B cell (primary cell): ENCODE measurements around the gene PNPLA2. TPM values are rescaled to one million over a fixed set of nuclear protein-coding genes. Genes with fewer than 3 reads are reported as not detected.

Experiments used
- ATAC-seq: fragments of 200-7000 bp; cut with Tn5 transposase; one replicate; pipeline ENCODE4 v1.10.0; 2021; ENCODE audit warnings: low read depth, mild to moderate bottlenecking, moderate number of reproducible peaks, moderate library complexity
- CTCF ChIA-PET: fragments of 350-600 bp; sonication (Branson Sonifier 250); formaldehyde crosslinking; loops from one replicate; lab custom pipeline; 2021; ENCODE audit warnings: antibody characterized with exemption, inconsistent platforms; lab: Charles Lee
- POLR2A ChIA-PET: fragments of 350-600 bp; sonication (Branson Sonifier 250); formaldehyde crosslinking; loops from one replicate; lab custom pipeline; 2021; ENCODE audit warnings: antibody characterized with exemption; lab: Charles Lee
- DNase-seq: peaks from one replicate; pipeline ENCODE4 v3.0.0; 2013
- H2AFZ ChIP-seq: 2 replicates; pipeline ENCODE4 v1.6.1; 2012; ENCODE audit warnings: mild to moderate bottlenecking, low read depth, low read length; ENCODE audit not compliant: insufficient read depth, poor library complexity, severe bottlenecking
- H3K27ac ChIP-seq, 2 donors: 1 replicate in 1 of 2; 2 replicates in 1 of 2; pipeline ENCODE4 v1.5.1; 2012 to 2013; ENCODE audit warnings: low read length in 2 of 2, mild to moderate bottlenecking in 2 of 2, moderate library complexity in 1 of 2
- H3K27me3 ChIP-seq, 4 experiments: fragments of 200-600 bp in 1 of 4; sonication (generic) in 1 of 4; replicated peaks in 1 of 4; 1 replicate in 2 of 4; 2 replicates in 2 of 4; pipeline versions ENCODE4 v1.6.1 to v1.7.0; 2013 to 2016; ENCODE audit warnings: low read length in 3 of 4, mild to moderate bottlenecking in 2 of 4, mixed read lengths in 1 of 4, moderate library complexity in 1 of 4; ENCODE audit not compliant: insufficient read depth in 4 of 4, control insufficient read depth in 3 of 4; ENCODE audit errors: control extremely low read depth in 1 of 4
- H3K36me3 ChIP-seq, 2 experiments: replicated peaks in 1 of 2; 1 replicate in 1 of 2; 2 replicates in 1 of 2; pipeline versions ENCODE4 v1.6.1 to v1.7.1; 2013; ENCODE audit warnings: low read length in 1 of 2; ENCODE audit not compliant: insufficient read depth in 2 of 2, control insufficient read depth in 1 of 2; ENCODE audit errors: control extremely low read depth in 1 of 2, extremely low read depth in 1 of 2
- H3K4me1 ChIP-seq, 2 donors: fragments of 200-600 bp in 1 of 2; sonication (generic) in 1 of 2; 1 replicate in 1 of 2; 2 replicates in 1 of 2; pipeline versions ENCODE4 v1.5.1 to v1.6.1; 2013 to 2017; ENCODE audit warnings: low read length in 2 of 2; ENCODE audit not compliant: control insufficient read depth in 2 of 2, insufficient read depth in 2 of 2
- H3K4me2 ChIP-seq: replicated peaks from 2 replicates; pipeline ENCODE3; 2012; ENCODE audit warnings: mild to moderate bottlenecking, low read depth, low read length; ENCODE audit not compliant: poor library complexity, severe bottlenecking
- H3K4me3 ChIP-seq, 5 experiments: fragments of 200-600 bp in 1 of 5; sonication (generic) in 1 of 5; 1 replicate in 3 of 5; 2 replicates in 2 of 5; pipeline versions ENCODE4 v1.5.1 to v1.7.0; 2011 to 2016; ENCODE audit warnings: low read length in 4 of 5, mild to moderate bottlenecking in 4 of 5, low read depth in 2 of 5, control low read depth in 1 of 5, moderate library complexity in 1 of 5; ENCODE audit not compliant: insufficient read depth in 1 of 5; ENCODE audit errors: control extremely low read depth in 1 of 5, extremely low read depth in 1 of 5
- H3K79me2 ChIP-seq: fragments of 200-600 bp; sonication (generic); one replicate; pipeline ENCODE4 v1.6.0; 2016; ENCODE audit warnings: low read length; ENCODE audit not compliant: control insufficient read depth, insufficient read depth
- H3K9ac ChIP-seq: fragments of 200-600 bp; sonication (generic); 2 replicates; pipeline ENCODE4 v1.6.1; 2017; ENCODE audit warnings: mild to moderate bottlenecking, low read length, moderate library complexity
- H3K9me3 ChIP-seq, 3 donors: one replicate each; pipeline versions ENCODE4 v1.6.1 to v1.7.1; 2013; ENCODE audit warnings: low read length in 2 of 3; ENCODE audit not compliant: control insufficient read depth in 2 of 3, insufficient read depth in 1 of 3; ENCODE audit errors: control extremely low read depth in 1 of 3
- H4K20me1 ChIP-seq: 2 replicates; pipeline ENCODE4 v1.6.0; 2012; ENCODE audit warnings: mild to moderate bottlenecking, low read length; ENCODE audit not compliant: insufficient read depth, control insufficient read depth, poor library complexity, severe bottlenecking
- H3K27ac Mint-ChIP-seq: one replicate; pipeline ENCODE4 v1.8.0; 2021; ENCODE audit warnings: mixed read lengths
- H3K27me3 Mint-ChIP-seq: one replicate; pipeline ENCODE4 v1.8.0; 2021; ENCODE audit warnings: mixed read lengths
- H3K4me1 Mint-ChIP-seq: one replicate; pipeline ENCODE4 v1.8.0; 2021; ENCODE audit warnings: mixed read lengths
- H3K4me3 Mint-ChIP-seq: one replicate; pipeline ENCODE4 v1.8.0; 2021; ENCODE audit warnings: mixed read lengths
- H3K9me3 Mint-ChIP-seq: one replicate; pipeline ENCODE4 v1.8.0; 2022; ENCODE audit warnings: mixed read lengths; ENCODE audit not compliant: insufficient read depth
- EZH2 ChIP-seq: IDR thresholded peaks from 2 replicates; pipeline ENCODE4 v1.6.1; 2012; ENCODE audit warnings: borderline replicate concordance, low read depth, mild to moderate bottlenecking, moderate library complexity, low read length; ENCODE audit not compliant: insufficient read depth, poor library complexity, severe bottlenecking
- WGBS: methylation state at CpG from one replicate; pipeline ENCODE4 v1.1.5; 2013; ENCODE audit warnings: missing lambda C conversion rate; ENCODE audit not compliant: insufficient coverage; 5-methylcytosine and 5-hydroxymethylcytosine counted together
- intact Hi-C: fragments of 100-400 bp; cut with micrococcal nuclease; formaldehyde crosslinking; loops from one replicate; pipeline ENCODE4 v1.10.0; 2022
- polyA plus RNA-seq: library from polyadenylated mRNA; depleted of rRNA; stranded (reverse); fragments of >200 nt; gene quantifications from 2 replicates; pipeline ENCODE4 v1.2.3, GENCODE V29; 2012
- total RNA-seq, 2 donors: library from RNA; stranded (reverse); fragments of 120-200 nt in 1 of 2; gene quantifications; 1 replicate in 1 of 2; 2 replicates in 1 of 2; pipeline versions ENCODE4 v1.2.3 to v1.2.4, GENCODE V29; 2013 to 2022
- TF ChIP-seq, protein P1 (sequence below): fragments of 200-600 bp; IDR thresholded peaks from one replicate; pipeline ENCODE4 v1.8.0; 2022; ENCODE audit warnings: antibody characterized with exemption, mild to moderate bottlenecking

PNPLA2 gene
- total and polyA plus RNA-seq, 2 donors (not counting 1 experiment from before 2014, with no cell fraction given) = 208 to 276 TPM

DNA sequence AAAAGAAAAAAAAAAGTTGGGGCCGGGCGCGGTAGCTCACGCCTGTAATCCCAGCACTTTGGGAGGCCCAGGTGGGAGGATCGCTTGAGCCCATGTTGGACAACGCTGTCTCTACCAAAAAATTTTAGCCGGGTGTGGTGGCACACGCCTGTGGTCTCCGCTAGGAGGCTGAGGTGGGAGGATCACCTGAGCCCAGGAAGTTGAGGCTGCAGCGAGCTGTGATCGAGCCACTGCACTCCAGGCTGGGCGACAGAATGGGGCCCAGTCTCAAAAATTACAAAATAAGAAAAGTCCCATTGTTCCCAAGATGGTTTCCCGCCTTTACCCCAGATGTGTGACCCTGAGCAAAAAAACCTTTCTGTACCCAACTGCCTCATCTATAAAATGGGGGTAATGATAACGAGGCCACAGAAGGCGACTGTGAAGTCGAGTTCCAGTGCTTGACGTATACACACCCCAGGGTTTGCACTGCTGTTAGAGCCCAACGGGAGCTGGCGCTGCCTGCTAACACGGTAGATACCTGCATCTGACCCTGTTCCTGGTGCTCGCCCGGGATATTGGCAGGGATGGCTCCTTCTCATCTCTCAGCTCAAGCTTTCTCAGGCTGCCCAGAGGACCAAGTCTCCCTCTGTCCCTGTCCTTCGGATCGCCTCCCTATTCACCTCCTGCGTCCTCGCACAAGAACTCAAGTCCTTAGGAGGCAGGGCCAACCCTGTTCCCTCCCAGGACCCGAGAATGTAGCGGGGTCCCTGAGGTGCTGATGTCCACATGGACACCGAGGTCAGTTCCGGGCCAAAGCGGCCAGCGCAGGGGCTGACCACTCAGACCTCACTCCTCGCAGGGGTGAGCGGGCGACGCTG lies 10.1 kb upstream of the PNPLA2 start:
- DNase-seq = no peak
- peaks cover 41% of the 10 kb centered on the region for H4K20me1 ChIP-seq
- POLR2A ChIA-PET = interaction anchor here (0.8 to 2.9 kb wide), 6 partner anchors 11 to 113 kb away, joined by 3 to 32 read pairs (median 8); partner anchors contain the start of genes PNPLA2, POLR2L, SLC25A22 and TMEM80
- peaks cover 45% of the 10 kb centered on the region for H3K4me1 Mint-ChIP-seq
- H3K4me3 ChIP-seq = peak overlapping the region in 4 of 5 experiments; percentile 53 to 95 (median 88)
- peak overlapping the region; percentile 90 for H3K9ac ChIP-seq
- peak overlapping the region; percentile 99 for H3K27ac Mint-ChIP-seq
- no peaks in the 10 kb centered on the region for H3K9me3 Mint-ChIP-seq
- ATAC-seq = no peak
- H3K27ac ChIP-seq = peak overlapping the region; percentile 83 to 94
- no peaks in the 10 kb centered on the region for H3K9me3 ChIP-seq
- H3K79me2 ChIP-seq = peaks cover 38% of the 10 kb centered on the region
- no peaks in the 10 kb centered on the region for H3K27me3 Mint-ChIP-seq
- TF ChIP-seq, protein P1, sequence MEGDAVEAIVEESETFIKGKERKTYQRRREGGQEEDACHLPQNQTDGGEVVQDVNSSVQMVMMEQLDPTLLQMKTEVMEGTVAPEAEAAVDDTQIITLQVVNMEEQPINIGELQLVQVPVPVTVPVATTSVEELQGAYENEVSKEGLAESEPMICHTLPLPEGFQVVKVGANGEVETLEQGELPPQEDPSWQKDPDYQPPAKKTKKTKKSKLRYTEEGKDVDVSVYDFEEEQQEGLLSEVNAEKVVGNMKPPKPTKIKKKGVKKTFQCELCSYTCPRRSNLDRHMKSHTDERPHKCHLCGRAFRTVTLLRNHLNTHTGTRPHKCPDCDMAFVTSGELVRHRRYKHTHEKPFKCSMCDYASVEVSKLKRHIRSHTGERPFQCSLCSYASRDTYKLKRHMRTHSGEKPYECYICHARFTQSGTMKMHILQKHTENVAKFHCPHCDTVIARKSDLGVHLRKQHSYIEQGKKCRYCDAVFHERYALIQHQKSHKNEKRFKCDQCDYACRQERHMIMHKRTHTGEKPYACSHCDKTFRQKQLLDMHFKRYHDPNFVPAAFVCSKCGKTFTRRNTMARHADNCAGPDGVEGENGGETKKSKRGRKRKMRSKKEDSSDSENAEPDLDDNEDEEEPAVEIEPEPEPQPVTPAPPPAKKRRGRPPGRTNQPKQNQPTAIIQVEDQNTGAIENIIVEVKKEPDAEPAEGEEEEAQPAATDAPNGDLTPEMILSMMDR = no peak
- TF ChIP-seq EZH2 = no peak
- peak overlapping the region; percentile 96 for H3K4me3 Mint-ChIP-seq
- WGBS = 25% methylated on average over 32 of the region's 36 CpGs
- peak overlapping the region; percentile 93 for H2AFZ ChIP-seq
- H3K4me2 ChIP-seq = peak overlapping the region; percentile 87
- CTCF ChIA-PET = interaction anchor here (1.1 to 2.6 kb wide), 4 partner anchors 10 to 254 kb away, joined by 3 to 14 read pairs (median 4); partner anchors contain the start of gene PNPLA2
- intact Hi-C loops = loop anchor here (1.0 to 5.0 kb wide), 5 partner anchors 10 to 302 kb away; partner anchors contain the start of genes AP2A2, POLR2L, RNH1 and SLC25A22
- peaks cover 31 to 43% of the 10 kb centered on the region in 2 donors for H3K4me1 ChIP-seq
- H3K27me3 ChIP-seq = no peaks in the 10 kb centered on the region
- peaks cover 2 to 24% of the 10 kb centered on the region in 2 experiments for H3K36me3 ChIP-seq
